Brain microvascular endothelial cell (primary cell): ENCODE results near the gene DRC3.
A peak's percentile ranks its signal among the peaks of the same experiment; 100 is the strongest.

ENCODE experiments used
- DNase-seq: peaks from one replicate; pipeline ENCODE4 v3.0.0-alpha.2; 2020
- H3K27ac ChIP-seq: fragments of 250-450 bp; sonication (Bioruptor Pico); 2 replicates; pipeline ENCODE4 v1.5.1; 2020; ENCODE audit warnings: mild to moderate bottlenecking, moderate library complexity
- H3K27me3 ChIP-seq: fragments of 250-450 bp; sonication (Bioruptor Pico); replicated peaks from 2 replicates; pipeline ENCODE4 v1.5.1; 2020; ENCODE audit warnings: mild to moderate bottlenecking
- H3K36me3 ChIP-seq: fragments of 250-450 bp; sonication (Bioruptor Pico); replicated peaks from 2 replicates; pipeline ENCODE4 v1.5.1; 2020; ENCODE audit warnings: mild to moderate bottlenecking
- H3K4me3 ChIP-seq: 2 replicates; pipeline ENCODE4 v1.5.1; 2011; ENCODE audit warnings: low read depth, mild to moderate bottlenecking, control low read depth, low read length, moderate library complexity
- in situ Hi-C: cut with HindIII; loops from 2 replicates; pipeline ENCODE4 v1.10.0; 2017; ENCODE audit warnings: low sequenced_read_pairs, low pct_ligation_motif_present
- TF ChIP-seq, protein P1 (sequence below): IDR thresholded peaks from 2 replicates; pipeline ENCODE4 v1.5.1; 2011; ENCODE audit warnings: low read depth, mild to moderate bottlenecking, moderate library complexity, low read length, control low read depth, inconsistent platforms; ENCODE audit errors: missing control alignments

DRC3 gene

DNA sequence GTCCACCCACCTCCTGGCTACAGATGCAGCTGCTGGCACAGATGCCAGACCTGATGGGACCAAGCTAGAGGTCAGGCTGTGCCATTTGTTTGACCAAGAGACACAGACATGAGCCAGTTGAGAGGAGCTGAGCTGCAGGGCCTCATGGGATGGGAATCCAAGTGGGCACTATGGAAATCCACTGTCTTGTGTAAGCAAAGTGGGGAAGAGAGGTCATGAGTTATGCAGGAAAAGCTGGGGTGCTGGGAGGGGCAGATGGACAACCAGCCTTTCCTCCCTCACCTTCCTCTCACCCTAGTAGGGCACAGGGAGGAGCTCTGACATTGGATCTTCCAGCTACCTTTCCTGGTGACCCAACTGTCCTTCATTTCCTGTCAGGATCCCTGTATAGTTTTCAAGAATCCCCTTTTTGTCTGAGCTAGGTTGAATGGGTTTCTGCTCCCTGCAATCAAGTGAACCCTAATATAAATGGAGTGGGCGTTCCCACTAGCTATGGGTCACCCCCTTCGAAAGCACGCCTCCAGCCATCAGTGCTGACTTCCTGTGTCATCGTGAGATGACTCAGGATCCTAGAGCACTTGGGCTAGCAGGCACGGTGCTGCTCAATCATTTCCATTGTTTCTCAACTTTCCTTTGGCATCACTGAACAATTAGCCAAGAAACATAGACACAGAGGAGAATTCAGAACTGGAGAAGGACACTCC is 52.7 kb downstream of the DRC3 start:
- DNase-seq, result no peak
- TF ChIP-seq, protein P1, sequence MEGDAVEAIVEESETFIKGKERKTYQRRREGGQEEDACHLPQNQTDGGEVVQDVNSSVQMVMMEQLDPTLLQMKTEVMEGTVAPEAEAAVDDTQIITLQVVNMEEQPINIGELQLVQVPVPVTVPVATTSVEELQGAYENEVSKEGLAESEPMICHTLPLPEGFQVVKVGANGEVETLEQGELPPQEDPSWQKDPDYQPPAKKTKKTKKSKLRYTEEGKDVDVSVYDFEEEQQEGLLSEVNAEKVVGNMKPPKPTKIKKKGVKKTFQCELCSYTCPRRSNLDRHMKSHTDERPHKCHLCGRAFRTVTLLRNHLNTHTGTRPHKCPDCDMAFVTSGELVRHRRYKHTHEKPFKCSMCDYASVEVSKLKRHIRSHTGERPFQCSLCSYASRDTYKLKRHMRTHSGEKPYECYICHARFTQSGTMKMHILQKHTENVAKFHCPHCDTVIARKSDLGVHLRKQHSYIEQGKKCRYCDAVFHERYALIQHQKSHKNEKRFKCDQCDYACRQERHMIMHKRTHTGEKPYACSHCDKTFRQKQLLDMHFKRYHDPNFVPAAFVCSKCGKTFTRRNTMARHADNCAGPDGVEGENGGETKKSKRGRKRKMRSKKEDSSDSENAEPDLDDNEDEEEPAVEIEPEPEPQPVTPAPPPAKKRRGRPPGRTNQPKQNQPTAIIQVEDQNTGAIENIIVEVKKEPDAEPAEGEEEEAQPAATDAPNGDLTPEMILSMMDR, result no peak
- no peak overlapping the region for H3K4me3 ChIP-seq
- in situ Hi-C loops, result no loop called here
- no peaks in the 10 kb centered on the region for H3K36me3 ChIP-seq
- no peak overlapping the region for H3K27ac ChIP-seq
- H3K27me3 ChIP-seq, result no peaks in the 10 kb centered on the region

DNA sequence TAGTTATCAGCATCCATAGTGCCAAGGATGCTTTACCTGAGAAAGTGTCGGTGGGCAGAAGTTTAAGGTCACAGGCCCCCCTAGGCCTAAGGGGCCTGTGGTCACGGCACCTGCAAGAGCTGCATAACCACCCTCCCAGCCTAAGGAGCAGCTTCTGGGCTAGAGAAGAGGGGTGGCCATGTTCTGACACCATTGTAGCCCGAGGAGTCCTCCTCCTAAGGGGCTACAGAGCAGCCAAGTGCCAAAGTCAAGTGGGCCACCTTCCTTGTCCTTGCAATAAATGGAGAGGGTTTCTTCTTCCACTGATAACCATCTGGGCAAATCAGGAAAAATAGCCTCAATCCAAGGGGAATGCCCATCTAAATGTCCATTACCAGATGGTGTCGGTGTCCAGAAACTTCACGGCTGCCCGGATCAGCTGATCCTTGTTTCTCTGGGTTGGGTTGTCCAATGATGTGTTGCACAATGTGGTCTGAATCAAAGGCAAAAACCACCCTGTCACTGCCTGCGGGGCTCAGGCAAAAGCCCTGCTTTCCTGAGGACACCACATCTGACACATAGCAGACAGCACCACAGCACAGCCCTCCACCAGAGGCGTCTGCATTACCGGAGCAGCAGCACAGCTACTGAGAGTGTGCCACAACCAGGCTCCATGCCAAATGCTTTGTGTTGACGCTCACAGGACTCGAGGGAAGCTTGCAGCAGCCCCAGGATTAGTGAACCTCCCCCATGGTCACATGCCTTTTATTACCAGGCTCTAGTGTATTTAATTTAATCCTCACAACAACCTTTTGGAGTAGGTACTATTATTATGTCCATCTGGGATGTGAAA is 53.5 kb downstream of the DRC3 start:
- no peaks in the 10 kb centered on the region for H3K36me3 ChIP-seq
- TF ChIP-seq, protein P1, result peak; percentile 35
- H3K4me3 ChIP-seq, result no peak overlapping the region
- no peaks in the 10 kb centered on the region for H3K27me3 ChIP-seq
- no peak overlapping the region for H3K27ac ChIP-seq
- DNase-seq, result peak; percentile 49
- in situ Hi-C loops, result no loop called here

DNA sequence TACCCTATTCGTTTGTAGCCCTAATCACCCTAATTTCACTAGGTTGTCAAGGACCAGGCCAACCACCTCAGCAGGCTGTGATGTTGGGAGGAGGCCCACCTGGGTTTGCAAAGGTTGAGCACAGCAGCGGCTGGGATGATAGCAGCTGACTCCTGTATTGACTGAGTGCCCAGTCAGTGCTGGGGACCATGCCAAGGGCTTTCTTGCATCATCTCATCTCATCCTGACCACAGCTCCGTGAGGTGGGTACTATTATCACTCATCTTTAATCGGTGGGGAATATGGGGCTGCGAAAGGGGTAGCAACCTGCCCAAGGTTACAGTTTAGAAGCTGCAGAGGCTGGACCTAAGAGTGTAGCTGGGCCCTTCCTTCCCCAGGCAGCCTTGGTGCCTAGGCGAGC is 54.6 kb downstream of the DRC3 start:
- no peak for DNase-seq
- H3K27me3 ChIP-seq, result no peaks in the 10 kb centered on the region
- in situ Hi-C loops, result no loop called here
- H3K36me3 ChIP-seq, result no peaks in the 10 kb centered on the region
- TF ChIP-seq, protein P1, result no peak
- no peak overlapping the region for H3K4me3 ChIP-seq
- H3K27ac ChIP-seq, result no peak overlapping the region

DNA sequence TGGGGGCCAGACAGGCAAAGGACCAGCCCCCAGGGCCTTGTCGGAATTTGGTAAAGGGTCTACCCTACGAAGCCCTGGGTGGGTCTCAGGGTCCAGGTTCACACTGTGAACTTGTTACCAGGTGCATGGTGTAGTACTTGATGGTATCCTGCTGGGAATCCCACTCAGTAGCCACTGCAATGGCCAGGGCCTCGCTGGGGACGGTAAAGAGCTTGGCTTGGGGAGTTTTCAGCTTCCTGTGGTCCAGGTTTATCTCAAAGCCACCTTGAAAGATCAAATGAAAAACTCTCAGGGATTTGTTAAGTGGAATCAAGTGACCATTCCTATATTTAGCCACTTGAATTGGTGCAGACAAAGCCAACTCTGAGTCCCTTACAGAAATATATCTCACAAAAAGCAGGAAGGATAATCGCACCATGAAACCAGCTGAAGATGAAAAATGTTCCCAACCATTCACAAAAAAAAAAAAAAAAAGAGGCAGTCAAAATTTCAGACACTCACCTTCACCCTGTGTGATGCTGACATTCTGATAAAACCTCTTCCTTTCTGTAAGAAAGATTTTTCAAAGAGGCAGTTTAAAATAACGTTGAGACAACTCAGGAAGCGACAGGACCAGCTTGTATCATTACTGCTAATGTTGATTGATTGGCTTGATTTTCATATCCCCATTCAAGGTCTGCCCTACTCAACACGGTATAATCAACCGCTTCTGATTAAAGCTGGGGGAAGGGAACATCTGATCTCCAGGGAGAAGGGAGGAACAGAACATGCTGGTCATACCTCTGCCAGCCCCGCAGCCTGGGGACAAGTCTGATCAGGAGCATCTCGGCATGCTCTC is 55.7 kb downstream of the DRC3 start:
- H3K27ac ChIP-seq, result no peak overlapping the region

DNA sequence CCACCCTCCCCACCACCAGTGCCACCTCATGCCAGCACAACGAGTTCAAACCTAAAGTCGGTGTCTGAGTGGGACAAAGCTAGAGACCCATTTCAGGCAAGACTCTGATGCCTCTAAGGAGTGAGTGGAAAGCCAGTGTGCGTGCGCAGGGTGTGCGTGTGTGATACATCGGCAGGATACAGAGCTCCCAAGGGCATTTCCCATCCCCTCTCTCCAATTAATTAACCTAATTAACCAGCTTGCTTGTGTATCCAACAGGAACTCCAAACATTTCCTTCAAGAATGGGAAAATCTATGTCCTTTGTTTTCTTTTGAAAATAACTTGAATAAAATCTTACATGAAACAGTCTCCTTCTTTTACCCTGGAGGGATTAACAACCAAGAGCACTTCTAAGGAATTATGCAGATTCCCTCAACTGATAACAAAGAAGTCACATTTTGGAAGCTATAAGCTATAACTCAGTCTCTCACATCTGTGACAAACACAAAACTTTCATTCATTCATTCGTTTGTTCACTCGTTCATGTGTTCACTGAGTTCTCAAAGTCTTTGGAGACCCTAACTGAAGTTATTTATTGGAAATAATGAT is 56.4 kb downstream of the DRC3 start:
- Histone ChIP-seq H3K36me3 (no peaks in the 10 kb centered on the region), H3K27ac (no peak overlapping the region), H3K27me3 (no peaks in the 10 kb centered on the region), H3K4me3 (no peak overlapping the region)
- in situ Hi-C loops, result no loop called here
- no peak for DNase-seq
- TF ChIP-seq, protein P1, result no peak

More for the DNA sequence above, 55.7 kb downstream of the DRC3 start:
- in situ Hi-C loops, result no loop called here
- Histone ChIP-seq H3K27me3 (no peaks in the 10 kb centered on the region), H3K4me3 (no peak overlapping the region), H3K36me3 (no peaks in the 10 kb centered on the region)
- TF ChIP-seq, protein P1, result no peak
- no peak for DNase-seq
